Measurements from ENCODE around the gene SPACA6.
"Not testable (repeated sequence)": the region's sequence is repeated elsewhere in the genome, so short reads cannot be mapped to it uniquely, and the experiment has no call there.

Gene SPACA6

DNA sequence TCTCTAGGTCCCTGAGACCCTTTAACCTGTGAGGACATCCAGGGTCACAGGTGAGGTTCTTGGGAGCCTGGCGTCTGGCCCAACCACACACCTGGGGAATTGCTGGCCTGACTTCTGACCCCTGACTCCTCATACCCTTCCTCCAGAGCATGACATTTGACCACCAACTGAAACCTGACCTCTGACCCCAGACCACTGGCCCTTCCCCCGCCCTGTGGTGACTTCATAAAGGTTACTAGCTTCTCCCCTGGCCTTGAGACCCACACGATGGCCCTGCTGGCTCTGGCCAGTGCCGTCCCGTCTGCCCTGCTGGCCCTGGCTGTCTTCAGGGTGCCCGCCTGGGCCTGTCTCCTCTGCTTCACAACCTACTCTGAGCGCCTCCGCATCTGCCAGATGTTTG lies at the start of gene SPACA6:
Gene SPACA6 (plus strand): TSS at position 71 of the 400 bp plus-strand sequence. CDS start 197 bp downstream, at position 268.
- H3K9ac ChIP-seq (ENCODE audit: low read depth, low read length): no peak within 1 kb of the TSS
- H3K9me3 ChIP-seq (ENCODE audit: control insufficient read depth, insufficient read depth, low read length): no peaks in the 10 kb centered on the region
- no peaks in the 10 kb centered on the region for H3K36me3 ChIP-seq (ENCODE audit: insufficient read depth, low read length)
- H3K4me1 ChIP-seq (ENCODE audit: insufficient read depth, low read length): no peaks in the 10 kb centered on the region; the same call in 1 of the 2 replicates

- no peaks in the 10 kb centered on the region for H3K36me3 ChIP-seq (ENCODE audit: insufficient read depth, low read length)
- no peaks in the 10 kb centered on the region for H3K4me1 ChIP-seq (ENCODE audit: insufficient read depth, low read length)
- no peaks in the 10 kb centered on the region for H3K9me3 ChIP-seq (ENCODE audit: control insufficient read depth, insufficient read depth, low read length)
- no peak overlapping the region for H3K9ac ChIP-seq (ENCODE audit: low read depth, low read length)
Measured at GRCh38 chr19:51644636-51645271, 48.4 kb upstream of the SPACA6 start.

DNA sequence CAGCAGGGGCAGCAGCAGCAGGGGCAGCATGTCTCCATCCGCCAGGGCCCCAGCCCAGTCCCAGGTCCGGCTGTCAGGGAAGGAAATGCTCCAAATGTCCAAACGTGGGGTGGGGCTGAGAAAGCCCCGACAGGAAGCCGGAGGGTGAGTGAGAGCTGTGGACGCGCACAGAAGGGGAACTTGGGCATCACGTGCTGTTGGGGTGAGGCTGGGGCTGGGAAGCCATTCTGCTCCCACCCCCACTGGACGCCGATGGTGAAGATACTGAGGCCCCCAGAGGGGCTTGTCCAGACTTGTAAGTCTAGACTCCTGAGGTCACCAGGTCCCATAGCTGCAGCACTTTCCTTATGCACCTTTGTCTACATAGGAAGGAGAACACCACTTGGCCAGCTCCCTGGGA lies 46.4 kb upstream of the SPACA6 start, which contains the start of gene SIGLEC14:
Gene SIGLEC14 (minus strand): TSS at position 96 of the 400 bp plus-strand sequence. CDS start 66 bp downstream, at position 30.
- not testable (repeated sequence) for H3K36me3 ChIP-seq (ENCODE audit: insufficient read depth, low read length); H3K4me1 ChIP-seq (ENCODE audit: insufficient read depth, low read length); H3K9me3 ChIP-seq (ENCODE audit: control insufficient read depth, insufficient read depth, low read length); H3K9ac ChIP-seq (ENCODE audit: low read depth, low read length)

DNA sequence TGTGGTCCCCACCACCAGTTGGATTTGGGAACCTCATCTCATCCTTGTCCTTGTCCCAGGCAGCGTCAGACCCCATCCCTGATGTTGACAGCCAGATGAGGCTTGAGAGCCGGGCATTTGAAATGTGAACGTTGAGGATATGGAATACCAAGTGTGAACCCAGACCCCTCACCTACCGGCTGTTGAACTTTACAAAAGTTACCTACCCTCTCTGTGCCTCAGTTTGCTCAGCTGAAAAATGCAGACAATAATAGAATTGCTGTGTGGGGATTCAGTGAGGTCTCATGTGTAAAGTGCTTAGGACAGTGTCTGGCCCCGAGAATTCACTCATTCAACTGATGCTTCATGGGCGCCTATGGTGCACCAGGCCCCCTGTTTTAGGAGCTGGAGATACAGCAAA lies 45.8 kb upstream of the SPACA6 start:
- H3K9me3 ChIP-seq (ENCODE audit: control insufficient read depth, insufficient read depth, low read length): no peaks in the 10 kb centered on the region
- H3K9ac ChIP-seq (ENCODE audit: low read depth, low read length): no peak overlapping the region
- H3K36me3 ChIP-seq (ENCODE audit: insufficient read depth, low read length): no peaks in the 10 kb centered on the region
- H3K4me1 ChIP-seq (ENCODE audit: insufficient read depth, low read length): no peaks in the 10 kb centered on the region

DNA sequence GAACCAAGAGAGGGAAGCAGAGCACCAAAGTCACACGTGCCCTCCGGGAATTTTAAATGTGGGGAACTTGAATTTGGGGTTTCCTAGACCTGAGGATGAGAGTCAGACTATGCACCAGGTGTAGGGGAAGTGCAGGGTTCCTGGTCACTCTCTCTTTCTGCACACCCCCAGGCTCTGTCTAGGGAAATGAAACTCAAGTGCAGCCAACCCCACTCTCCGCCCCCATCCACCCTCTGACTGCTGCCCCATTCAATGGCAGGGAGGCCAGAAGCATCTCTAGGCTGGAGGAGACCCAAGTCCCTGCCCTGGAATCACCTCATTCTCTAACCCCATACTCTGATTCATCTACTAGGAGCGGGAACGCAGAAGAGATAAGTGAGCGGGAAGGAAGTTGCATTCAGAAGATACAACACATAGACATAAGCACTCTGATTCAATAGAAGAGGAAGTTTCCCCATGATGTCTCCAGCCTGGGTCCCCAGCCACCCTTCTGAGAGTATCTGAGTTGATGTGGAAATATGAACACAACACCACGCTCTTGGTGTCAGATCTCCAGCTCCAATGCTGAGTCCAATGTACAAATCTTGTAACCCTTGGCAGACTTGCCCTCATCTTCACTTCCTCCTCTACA lies 41.8 kb upstream of the SPACA6 start:
- H3K36me3 ChIP-seq (ENCODE audit: insufficient read depth, low read length): no peaks in the 10 kb centered on the region
- no peaks in the 10 kb centered on the region for H3K9me3 ChIP-seq (ENCODE audit: control insufficient read depth, insufficient read depth, low read length)
- no peak overlapping the region for H3K9ac ChIP-seq (ENCODE audit: low read depth, low read length)
- no peaks in the 10 kb centered on the region for H3K4me1 ChIP-seq (ENCODE audit: insufficient read depth, low read length)

- H3K36me3 ChIP-seq (ENCODE audit: insufficient read depth, low read length): no peaks in the 10 kb centered on the region
Measured at GRCh38 chr19:51652266-51652665, 40.9 kb upstream of the SPACA6 start.

DNA sequence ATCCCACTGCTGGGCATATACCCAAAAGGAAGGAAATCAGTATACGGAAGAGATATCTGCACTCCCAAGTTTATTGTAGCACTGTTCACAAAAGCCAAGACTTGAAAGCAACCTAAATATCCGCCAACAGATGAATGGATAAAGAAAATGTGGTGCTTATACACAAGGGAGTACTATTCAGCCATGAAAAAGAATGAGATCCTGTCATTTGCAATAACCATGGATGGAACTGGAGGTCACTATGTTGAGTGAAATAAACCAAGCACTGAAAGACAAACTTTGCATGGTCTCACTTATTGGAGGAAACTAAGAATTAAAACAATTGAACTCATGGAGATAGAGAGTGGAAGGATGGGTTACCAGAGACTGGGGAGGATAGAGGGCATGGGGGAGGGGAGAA lies 40.0 kb upstream of the SPACA6 start:
- Histone ChIP-seq H3K9me3 (ENCODE audit: control insufficient read depth, insufficient read depth, low read length) (no peaks in the 10 kb centered on the region), H3K4me1 (ENCODE audit: insufficient read depth, low read length) (no peaks in the 10 kb centered on the region), H3K36me3 (ENCODE audit: insufficient read depth, low read length) (no peaks in the 10 kb centered on the region), H3K9ac (ENCODE audit: low read depth, low read length) (no peak overlapping the region)

More at GRCh38 chr19:51652266-51652665, 40.9 kb upstream of the SPACA6 start:
- H3K9me3 ChIP-seq (ENCODE audit: control insufficient read depth, insufficient read depth, low read length): no peaks in the 10 kb centered on the region
- no peak overlapping the region for H3K9ac ChIP-seq (ENCODE audit: low read depth, low read length)
- H3K4me1 ChIP-seq (ENCODE audit: insufficient read depth, low read length): no peaks in the 10 kb centered on the region

DNA sequence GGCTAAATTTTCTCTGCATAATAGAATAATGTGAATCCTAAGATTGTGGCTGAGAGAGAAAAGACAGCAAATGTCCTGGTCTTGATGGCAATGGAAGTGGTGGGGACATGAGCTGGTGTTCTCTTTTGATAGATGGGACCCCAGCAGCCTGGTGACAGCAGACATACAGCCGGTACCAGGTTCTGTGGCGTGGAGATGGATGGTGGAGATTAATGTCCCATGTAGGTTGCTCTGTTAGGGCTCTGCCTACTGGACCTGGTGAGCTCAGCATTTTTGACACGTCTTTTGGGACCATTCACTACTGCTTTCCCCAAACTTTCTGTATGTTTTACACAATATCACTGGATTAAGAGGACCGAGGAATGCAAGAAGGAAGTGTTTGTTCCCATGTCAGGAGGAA lies 38.3 kb upstream of the SPACA6 start:
- no peaks in the 10 kb centered on the region for H3K4me1 ChIP-seq (ENCODE audit: insufficient read depth, low read length)
- H3K9me3 ChIP-seq (ENCODE audit: control insufficient read depth, insufficient read depth, low read length): no peaks in the 10 kb centered on the region
- H3K36me3 ChIP-seq (ENCODE audit: insufficient read depth, low read length): no peaks in the 10 kb centered on the region
- no peak overlapping the region for H3K9ac ChIP-seq (ENCODE audit: low read depth, low read length)

GRCh38 chr19:51660975-51661600 lies 32.0 kb upstream of the SPACA6 start:
- Histone ChIP-seq H3K9me3 (ENCODE audit: control insufficient read depth, insufficient read depth, low read length) (no peaks in the 10 kb centered on the region), H3K4me1 (ENCODE audit: insufficient read depth, low read length) (no peaks in the 10 kb centered on the region), H3K36me3 (ENCODE audit: insufficient read depth, low read length) (no peaks in the 10 kb centered on the region), H3K9ac (ENCODE audit: low read depth, low read length) (no peak overlapping the region)

DNA sequence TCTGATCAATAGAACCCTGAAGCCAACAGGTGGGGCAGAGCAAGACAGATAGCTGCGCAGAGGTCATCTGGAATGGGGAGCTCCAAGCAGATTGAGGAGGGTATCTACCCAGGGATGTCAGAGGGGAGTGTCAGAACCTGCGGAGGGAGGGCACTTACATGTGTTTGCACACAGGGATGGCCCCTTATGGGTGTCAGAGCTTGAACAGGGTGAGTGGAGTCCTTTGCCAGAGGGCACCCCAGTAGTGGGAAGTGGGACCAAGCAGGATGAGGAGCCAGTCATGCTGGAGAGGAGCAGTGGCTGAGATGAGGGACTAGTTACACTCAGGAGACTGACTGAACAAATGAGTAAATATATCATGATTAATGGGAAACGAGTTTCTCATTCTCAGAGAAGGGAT lies 29.5 kb upstream of the SPACA6 start:
- Histone ChIP-seq H3K9ac (ENCODE audit: low read depth, low read length) (no peak overlapping the region), H3K9me3 (ENCODE audit: control insufficient read depth, insufficient read depth, low read length) (no peaks in the 10 kb centered on the region), H3K36me3 (ENCODE audit: insufficient read depth, low read length) (no peaks in the 10 kb centered on the region), H3K4me1 (ENCODE audit: insufficient read depth, low read length) (no peaks in the 10 kb centered on the region)

DNA sequence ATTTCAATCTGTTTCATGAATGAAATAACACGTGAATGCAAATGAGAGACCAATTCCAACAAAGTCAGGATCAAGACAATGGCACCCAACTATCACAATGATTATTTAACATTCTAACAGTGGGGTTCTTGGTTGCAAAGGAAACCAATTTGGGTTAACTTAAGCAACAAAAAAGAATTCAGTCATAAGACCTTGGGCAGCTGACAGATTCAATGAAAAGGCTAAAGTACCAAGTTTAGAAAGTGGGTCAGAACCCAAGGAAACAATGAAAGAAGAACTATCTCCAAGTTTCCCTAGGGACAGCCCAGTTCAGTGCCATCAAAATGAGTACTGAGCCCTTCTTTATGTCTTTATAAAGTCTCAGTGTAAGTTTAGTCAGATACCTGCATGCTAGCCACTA lies 29.0 kb upstream of the SPACA6 start:
- Histone ChIP-seq H3K36me3 (ENCODE audit: insufficient read depth, low read length) (no peaks in the 10 kb centered on the region), H3K9ac (ENCODE audit: low read depth, low read length) (no peak overlapping the region), H3K4me1 (ENCODE audit: insufficient read depth, low read length) (no peaks in the 10 kb centered on the region), H3K9me3 (ENCODE audit: control insufficient read depth, insufficient read depth, low read length) (no peaks in the 10 kb centered on the region)

DNA sequence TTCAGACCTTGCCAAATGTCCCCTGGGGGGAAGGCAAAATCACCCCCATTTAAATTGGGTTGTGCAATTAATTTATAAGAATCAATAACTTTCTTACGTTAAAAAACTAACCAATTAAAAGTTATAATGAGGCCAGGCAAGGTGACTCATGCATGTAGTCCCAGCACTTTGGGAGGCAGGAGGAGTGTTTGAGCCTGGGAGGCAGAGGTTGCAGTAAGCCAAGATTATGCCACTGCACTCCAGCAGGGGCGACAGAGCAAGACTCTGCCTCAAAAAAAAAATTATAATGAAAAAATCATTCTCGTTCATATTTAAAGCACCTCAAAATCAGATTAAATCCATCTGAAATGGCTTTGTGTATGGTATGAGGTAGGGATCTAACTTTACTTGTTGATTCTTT lies 28.1 kb upstream of the SPACA6 start:
- Histone ChIP-seq H3K9ac (ENCODE audit: low read depth, low read length) (no peak overlapping the region), H3K4me1 (ENCODE audit: insufficient read depth, low read length) (no peaks in the 10 kb centered on the region), H3K9me3 (ENCODE audit: control insufficient read depth, insufficient read depth, low read length) (no peaks in the 10 kb centered on the region), H3K36me3 (ENCODE audit: insufficient read depth, low read length) (no peaks in the 10 kb centered on the region)

DNA sequence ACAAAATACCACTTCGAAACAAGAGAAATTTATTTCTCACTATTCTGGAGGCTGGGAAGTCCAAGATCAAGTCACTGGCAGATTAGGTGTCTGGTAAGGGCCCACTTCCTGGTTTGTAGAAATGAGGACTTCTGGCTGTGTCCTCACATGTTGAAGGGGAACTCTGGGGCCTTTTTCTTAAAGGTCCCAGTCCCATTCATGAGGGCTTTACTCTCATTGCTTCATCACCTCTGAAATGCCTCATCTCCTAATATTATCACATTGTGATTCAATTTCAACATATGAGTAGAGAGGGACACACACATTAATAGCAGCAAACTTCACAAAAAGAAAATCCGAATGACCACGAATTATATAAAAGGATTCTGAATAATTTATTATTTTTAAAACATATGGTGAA lies 24.9 kb upstream of the SPACA6 start:
- Histone ChIP-seq H3K9me3 (ENCODE audit: control insufficient read depth, insufficient read depth, low read length) (no peaks in the 10 kb centered on the region), H3K4me1 (ENCODE audit: insufficient read depth, low read length) (no peaks in the 10 kb centered on the region), H3K36me3 (ENCODE audit: insufficient read depth, low read length) (no peaks in the 10 kb centered on the region), H3K9ac (ENCODE audit: low read depth, low read length) (no peak overlapping the region)

DNA sequence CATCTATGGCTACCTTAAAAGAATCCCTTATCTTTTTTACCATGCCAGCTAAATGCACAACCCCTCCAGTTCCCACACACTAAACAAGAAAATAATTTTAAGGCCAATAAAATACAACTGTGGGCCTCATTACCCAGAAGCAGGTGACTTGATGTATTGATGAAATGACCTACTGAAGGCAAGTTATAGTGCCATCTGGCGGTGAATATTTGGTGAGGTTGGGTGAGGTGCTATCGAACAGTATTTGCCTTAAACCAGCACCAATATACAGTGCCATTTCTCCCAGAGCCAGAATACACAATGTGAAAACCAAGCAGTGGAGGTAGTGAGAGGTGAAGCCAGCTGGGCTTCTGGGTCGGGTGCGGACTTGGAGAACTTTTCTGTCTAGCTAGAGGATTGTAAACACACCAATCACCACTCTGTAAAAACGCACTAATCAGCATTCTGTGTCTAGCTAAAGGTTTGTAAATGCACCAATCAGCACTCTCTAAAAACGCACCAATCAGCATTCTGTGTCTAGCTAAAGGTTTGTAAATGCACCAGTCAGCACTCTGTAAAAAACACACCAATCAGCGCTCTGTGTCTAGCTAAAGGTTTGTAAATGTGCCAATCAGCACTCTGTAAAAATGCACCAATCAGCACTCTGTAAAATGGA lies 17.1 kb upstream of the SPACA6 start:
- H3K9ac ChIP-seq (ENCODE audit: low read depth, low read length); H3K9me3 ChIP-seq (ENCODE audit: control insufficient read depth, insufficient read depth, low read length); H3K4me1 ChIP-seq (ENCODE audit: insufficient read depth, low read length); H3K36me3 ChIP-seq (ENCODE audit: insufficient read depth, low read length): not testable (repeated sequence)
